NB4 (cell line): Measurements from ENCODE around the gene LRP1B.

Experiments used
- DNase-seq: peaks from one replicate; pipeline ENCODE4 v3.0.0; 2010; ENCODE audit warnings: low read depth
- H3K4me3 ChIP-seq: one replicate; pipeline ENCODE4 v1.5.1; 2011; ENCODE audit warnings: mild to moderate bottlenecking, low read depth, low read length, moderate library complexity
- MYC ChIP-seq: IDR thresholded peaks from 2 replicates; pipeline ENCODE4 v1.6.1; 2011; ENCODE audit warnings: low read depth, low read length
- POLR2A ChIP-seq: IDR thresholded peaks from 2 replicates; pipeline ENCODE4 v1.6.1; 2011; ENCODE audit warnings: mild to moderate bottlenecking; ENCODE audit not compliant: insufficient read length; ENCODE audit errors: extremely low read depth
- TF ChIP-seq, protein P1 (sequence below): IDR thresholded peaks from 2 replicates; pipeline ENCODE4 v1.6.1; 2011; ENCODE audit warnings: low read depth, low read length
- TF ChIP-seq, protein P2 (sequence below): IDR thresholded peaks from one replicate; pipeline ENCODE4 v1.5.1; 2012; ENCODE audit warnings: low read depth, low read length

LRP1B gene

DNA sequence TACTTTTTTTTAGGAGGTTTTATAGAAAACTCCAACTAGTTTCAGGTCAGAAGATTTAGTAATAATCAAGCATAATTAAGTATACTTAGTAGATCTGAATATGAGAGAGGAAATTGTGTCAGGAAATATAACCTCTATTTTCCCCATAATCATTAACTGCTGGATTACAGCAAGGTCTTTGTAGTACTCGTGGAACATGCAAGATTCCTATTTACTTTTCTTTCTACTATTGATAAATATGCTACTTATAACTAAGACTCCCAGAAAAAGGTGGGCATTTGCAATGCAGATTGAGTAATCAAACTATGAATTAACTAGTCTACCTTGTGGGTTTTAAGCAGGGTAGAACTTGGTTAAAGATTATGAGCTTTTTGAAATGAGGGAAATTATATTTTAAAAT is 570.1 kb downstream of the LRP1B start:
- no peak overlapping the region for H3K4me3 ChIP-seq
- no peak for DNase-seq
- TF ChIP-seq MYC (no peak), POLR2A (no peak)
- TF ChIP-seq, protein P1, sequence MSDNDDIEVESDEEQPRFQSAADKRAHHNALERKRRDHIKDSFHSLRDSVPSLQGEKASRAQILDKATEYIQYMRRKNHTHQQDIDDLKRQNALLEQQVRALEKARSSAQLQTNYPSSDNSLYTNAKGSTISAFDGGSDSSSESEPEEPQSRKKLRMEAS: no peak
- TF ChIP-seq, protein P2, sequence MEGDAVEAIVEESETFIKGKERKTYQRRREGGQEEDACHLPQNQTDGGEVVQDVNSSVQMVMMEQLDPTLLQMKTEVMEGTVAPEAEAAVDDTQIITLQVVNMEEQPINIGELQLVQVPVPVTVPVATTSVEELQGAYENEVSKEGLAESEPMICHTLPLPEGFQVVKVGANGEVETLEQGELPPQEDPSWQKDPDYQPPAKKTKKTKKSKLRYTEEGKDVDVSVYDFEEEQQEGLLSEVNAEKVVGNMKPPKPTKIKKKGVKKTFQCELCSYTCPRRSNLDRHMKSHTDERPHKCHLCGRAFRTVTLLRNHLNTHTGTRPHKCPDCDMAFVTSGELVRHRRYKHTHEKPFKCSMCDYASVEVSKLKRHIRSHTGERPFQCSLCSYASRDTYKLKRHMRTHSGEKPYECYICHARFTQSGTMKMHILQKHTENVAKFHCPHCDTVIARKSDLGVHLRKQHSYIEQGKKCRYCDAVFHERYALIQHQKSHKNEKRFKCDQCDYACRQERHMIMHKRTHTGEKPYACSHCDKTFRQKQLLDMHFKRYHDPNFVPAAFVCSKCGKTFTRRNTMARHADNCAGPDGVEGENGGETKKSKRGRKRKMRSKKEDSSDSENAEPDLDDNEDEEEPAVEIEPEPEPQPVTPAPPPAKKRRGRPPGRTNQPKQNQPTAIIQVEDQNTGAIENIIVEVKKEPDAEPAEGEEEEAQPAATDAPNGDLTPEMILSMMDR: no peak

DNA sequence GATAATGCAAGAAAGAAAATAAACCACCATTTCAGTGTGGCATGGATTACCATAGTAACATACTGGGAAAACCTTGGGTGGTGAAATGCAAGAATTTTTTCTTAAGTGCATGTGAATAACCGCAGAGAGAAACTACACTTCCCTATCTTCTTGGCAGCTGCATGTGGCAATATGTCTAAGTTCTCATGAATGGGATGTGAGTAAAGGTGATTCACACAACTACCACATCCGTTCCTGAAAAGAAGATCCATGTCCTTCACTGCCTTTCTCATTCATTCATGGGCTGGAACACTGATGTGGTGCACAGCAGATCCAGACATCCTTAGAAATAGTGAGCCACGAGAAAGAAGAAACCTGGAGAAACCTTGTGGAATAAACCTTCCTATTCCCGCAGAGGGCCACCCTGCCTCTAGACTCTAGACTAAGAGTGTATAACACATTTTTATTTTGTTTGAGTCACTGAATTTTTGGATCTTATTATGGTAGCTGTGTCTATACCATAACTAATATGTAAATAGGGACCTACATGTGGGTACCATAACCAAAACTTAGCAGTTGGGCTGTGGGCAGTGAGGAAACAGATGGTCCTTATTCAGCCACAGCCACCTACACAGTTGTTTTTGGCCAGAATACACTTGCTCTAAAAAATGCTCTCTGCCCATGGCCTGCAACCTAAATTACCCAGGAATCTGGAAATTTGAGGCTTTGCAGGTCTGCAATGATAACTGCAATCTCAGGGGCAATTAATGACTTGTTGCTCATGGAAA is 573.3 kb downstream of the LRP1B start:
- TF ChIP-seq, protein P1: peak; percentile 86
- TF ChIP-seq POLR2A: no peak
- TF ChIP-seq MYC: peak; percentile 86
- TF ChIP-seq, protein P2: no peak
- DNase-seq: peak; percentile 96
- H3K4me3 ChIP-seq: no peak overlapping the region

DNA sequence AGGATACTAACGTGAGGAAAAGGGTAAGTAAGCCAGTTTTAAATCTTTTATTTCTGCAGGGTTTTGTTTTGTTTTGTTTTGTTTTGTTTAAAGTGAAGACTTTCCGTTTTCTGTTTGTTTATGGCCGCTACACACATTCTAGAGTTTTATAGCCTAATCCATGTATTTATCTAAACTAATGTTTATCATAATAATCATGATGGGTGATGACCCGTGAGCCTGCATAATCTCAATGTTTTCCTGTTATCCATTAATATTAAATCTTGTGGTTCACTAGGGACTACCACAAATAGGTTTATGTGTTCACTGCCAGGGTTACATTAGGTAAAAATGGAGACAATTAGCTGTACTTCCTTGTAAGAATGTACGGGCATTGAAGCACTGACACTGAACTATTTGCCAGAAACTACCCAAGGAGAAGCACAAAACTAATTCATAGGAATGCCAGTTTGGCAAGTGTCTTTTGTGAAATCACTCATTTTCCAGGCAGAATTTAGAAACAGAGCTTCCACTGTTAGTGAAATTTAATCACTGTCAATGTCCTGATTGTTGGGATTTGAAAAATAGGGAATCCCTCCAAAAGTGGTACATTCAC is 574.8 kb downstream of the LRP1B start:
- no peak overlapping the region for H3K4me3 ChIP-seq
- TF ChIP-seq POLR2A: no peak
- TF ChIP-seq, protein P2: no peak
- TF ChIP-seq MYC: no peak
- TF ChIP-seq, protein P1: no peak
- peak; percentile 6 for DNase-seq

DNA sequence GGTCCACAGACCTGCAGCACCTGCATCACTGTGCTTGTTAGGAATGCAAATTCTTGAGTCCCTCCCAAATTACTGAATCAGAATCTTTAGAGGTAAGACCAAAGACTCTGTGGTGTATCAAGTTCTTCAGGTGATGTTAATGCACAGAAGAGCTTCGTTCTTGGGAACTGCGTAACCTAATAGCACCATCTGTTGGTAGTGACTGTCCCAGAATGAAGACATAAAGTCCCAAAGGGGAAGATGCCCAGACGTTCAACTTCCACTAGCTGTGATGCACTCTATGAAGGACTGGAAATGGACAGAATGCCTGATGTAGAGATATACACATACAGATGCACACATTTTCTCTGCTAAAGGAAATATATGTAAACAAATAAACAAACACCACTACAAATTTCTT is 576.0 kb downstream of the LRP1B start:
- DNase-seq: peak; percentile 81
- H3K4me3 ChIP-seq: no peak overlapping the region
- TF ChIP-seq POLR2A: no peak
- TF ChIP-seq, protein P2: peak; percentile 66

DNA sequence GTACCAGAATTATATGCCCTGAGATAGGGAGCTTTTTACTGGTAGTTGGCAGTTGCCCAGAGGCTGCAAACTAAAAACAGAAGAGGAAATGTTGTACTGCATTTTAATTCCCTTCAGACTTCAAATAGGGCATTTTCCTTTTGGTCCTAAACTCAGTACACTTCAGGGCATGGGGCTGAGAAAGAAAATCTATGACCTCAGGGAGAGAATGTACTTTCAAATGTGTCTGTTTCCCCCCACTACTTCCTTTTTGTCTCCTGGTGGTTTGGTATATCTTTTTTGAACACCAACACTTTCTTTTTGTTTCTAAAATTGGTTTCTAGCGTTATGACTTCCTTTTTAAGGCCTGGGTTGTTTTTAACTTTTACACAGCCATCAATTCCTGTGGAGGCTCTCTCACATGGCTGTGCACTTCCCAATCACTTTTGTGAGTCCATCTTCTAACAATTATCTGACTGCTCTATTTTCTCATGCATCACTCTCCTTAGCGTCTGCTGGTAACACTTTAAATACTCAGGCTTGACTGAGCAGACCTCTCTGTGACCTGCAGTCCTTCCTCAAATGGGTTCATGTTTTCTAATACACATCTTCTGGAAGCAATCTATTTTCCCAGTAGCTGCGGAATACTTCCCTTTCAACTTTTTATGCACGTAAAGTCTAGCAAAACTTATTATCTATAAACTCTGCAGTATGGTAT is 596.0 kb downstream of the LRP1B start:
- DNase-seq: peak; percentile 43

More for the DNA sequence above, 596.0 kb downstream of the LRP1B start:
- TF ChIP-seq POLR2A (no peak), MYC (no peak)
- TF ChIP-seq, protein P2: no peak
- TF ChIP-seq, protein P1: no peak
- H3K4me3 ChIP-seq: no peak overlapping the region
